ENCODE measurements around the gene TENT4B. TPM values are rescaled to one million over a fixed set of nuclear protein-coding genes. Genes with fewer than 3 reads are reported as not detected.
A peak's percentile ranks its signal among the peaks of the same experiment; 100 is the strongest.

TENT4B gene
- polyA plus RNA-seq, 2 of the 4 experiments (the other 2 are of a cell fraction): 12.2 to 19.4 TPM

DNA sequence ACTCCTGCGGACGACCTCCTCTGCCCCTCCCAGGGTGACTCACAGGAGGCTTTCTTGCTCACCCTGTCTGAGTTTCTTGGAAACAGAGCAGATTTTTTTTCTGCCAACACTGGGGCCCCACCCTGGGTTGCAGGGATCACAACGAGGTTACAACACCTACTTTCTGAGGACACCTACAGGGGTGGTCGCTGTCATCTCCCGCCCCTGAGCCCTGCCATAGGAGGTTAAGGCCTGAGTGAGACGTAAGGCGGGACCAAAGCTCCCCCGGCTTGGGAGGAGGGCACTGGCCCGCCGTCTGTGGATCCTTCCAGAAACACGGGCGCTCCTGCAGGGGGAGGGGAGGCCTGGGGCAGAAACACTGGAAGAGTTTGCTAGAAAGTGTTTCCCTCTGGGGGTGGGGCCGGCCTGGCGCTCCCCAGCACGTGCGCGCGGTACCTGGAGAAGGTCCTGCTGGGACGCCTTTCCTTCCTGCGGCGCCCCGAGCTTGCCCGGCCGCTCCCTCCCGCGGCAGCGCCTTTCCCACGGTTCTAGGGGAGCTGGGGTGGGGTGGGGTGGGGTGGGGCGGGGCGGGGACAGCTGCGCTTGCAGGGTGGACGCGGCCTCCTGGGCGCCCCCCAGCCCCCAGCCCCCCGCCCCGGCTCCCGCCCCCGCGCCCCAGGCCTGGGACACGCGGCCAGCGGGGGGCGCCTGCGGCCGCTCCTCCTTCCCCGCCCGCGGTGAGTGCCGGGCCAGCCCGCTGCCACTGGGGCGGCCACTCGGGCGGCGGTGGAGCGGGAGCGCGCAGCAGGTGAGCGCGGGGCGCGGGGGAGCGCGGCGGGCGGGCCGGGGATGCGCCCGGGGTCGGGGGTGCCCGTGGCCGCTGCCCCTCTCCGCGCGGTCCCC is 92.6 kb downstream of the TENT4B start (continued):
- no peak for TF ChIP-seq TP53 (CRISPR knock-in tag; IDR thresholded peaks at IDR 0.05)
- TF ChIP-seq, protein P1, sequence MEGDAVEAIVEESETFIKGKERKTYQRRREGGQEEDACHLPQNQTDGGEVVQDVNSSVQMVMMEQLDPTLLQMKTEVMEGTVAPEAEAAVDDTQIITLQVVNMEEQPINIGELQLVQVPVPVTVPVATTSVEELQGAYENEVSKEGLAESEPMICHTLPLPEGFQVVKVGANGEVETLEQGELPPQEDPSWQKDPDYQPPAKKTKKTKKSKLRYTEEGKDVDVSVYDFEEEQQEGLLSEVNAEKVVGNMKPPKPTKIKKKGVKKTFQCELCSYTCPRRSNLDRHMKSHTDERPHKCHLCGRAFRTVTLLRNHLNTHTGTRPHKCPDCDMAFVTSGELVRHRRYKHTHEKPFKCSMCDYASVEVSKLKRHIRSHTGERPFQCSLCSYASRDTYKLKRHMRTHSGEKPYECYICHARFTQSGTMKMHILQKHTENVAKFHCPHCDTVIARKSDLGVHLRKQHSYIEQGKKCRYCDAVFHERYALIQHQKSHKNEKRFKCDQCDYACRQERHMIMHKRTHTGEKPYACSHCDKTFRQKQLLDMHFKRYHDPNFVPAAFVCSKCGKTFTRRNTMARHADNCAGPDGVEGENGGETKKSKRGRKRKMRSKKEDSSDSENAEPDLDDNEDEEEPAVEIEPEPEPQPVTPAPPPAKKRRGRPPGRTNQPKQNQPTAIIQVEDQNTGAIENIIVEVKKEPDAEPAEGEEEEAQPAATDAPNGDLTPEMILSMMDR (IDR thresholded peaks at IDR 0.05): peak; percentile 73
- TF ChIP-seq, protein P2, sequence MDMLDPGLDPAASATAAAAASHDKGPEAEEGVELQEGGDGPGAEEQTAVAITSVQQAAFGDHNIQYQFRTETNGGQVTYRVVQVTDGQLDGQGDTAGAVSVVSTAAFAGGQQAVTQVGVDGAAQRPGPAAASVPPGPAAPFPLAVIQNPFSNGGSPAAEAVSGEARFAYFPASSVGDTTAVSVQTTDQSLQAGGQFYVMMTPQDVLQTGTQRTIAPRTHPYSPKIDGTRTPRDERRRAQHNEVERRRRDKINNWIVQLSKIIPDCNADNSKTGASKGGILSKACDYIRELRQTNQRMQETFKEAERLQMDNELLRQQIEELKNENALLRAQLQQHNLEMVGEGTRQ (IDR thresholded peaks at IDR 0.05): no peak
- TF ChIP-seq FOSL2 (IDR thresholded peaks at IDR 0.05): peak; percentile 48; the same call in 1 of the 2 replicates
- TF ChIP-seq FOSL2 (CRISPR knock-in tag; IDR thresholded peaks at IDR 0.05): peak; percentile 73
- TF ChIP-seq, protein P3, sequence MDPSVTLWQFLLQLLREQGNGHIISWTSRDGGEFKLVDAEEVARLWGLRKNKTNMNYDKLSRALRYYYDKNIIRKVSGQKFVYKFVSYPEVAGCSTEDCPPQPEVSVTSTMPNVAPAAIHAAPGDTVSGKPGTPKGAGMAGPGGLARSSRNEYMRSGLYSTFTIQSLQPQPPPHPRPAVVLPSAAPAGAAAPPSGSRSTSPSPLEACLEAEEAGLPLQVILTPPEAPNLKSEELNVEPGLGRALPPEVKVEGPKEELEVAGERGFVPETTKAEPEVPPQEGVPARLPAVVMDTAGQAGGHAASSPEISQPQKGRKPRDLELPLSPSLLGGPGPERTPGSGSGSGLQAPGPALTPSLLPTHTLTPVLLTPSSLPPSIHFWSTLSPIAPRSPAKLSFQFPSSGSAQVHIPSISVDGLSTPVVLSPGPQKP (IDR thresholded peaks at IDR 0.05; ENCODE audit: low read depth, low read length): no peak
- no peak for TF ChIP-seq TFCP2L1 (CRISPR knock-in tag; IDR thresholded peaks at IDR 0.05)
- TF ChIP-seq HOXB5 (CRISPR knock-in tag; IDR thresholded peaks at IDR 0.05): no peak
- peak; percentile 47 for TF ChIP-seq POLR2A (IDR thresholded peaks at IDR 0.05; ENCODE audit: low read length)
- no peak for TF ChIP-seq JUNB (IDR thresholded peaks at IDR 0.05)
- TF ChIP-seq, protein P4, sequence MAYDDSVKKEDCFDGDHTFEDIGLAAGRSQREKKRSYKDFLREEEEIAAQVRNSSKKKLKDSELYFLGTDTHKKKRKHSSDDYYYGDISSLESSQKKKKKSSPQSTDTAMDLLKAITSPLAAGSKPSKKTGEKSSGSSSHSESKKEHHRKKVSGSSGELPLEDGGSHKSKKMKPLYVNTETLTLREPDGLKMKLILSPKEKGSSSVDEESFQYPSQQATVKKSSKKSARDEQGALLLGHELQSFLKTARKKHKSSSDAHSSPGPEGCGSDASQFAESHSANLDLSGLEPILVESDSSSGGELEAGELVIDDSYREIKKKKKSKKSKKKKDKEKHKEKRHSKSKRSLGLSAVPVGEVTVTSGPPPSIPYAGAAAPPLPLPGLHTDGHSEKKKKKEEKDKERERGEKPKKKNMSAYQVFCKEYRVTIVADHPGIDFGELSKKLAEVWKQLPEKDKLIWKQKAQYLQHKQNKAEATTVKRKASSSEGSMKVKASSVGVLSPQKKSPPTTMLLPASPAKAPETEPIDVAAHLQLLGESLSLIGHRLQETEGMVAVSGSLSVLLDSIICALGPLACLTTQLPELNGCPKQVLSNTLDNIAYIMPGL (CRISPR knock-in tag; IDR thresholded peaks at IDR 0.05; ENCODE audit: borderline replicate concordance): no peak
- TF ChIP-seq NFE2L2 (conservative IDR thresholded peaks at IDR 0.05; ENCODE audit: low read length): no peak
- no peak for TF ChIP-seq NPAS2 (CRISPR knock-in tag; IDR thresholded peaks at IDR 0.05; ENCODE audit: borderline replicate concordance)
- TF ChIP-seq FOSB (CRISPR knock-in tag; IDR thresholded peaks at IDR 0.05): no peak
- TF ChIP-seq ESRRA (IDR thresholded peaks at IDR 0.05; ENCODE audit: borderline replicate concordance, low read length): no peak
- peak; percentile 58 for TF ChIP-seq SMC3 (IDR thresholded peaks at IDR 0.05)
- TF ChIP-seq, protein P5, sequence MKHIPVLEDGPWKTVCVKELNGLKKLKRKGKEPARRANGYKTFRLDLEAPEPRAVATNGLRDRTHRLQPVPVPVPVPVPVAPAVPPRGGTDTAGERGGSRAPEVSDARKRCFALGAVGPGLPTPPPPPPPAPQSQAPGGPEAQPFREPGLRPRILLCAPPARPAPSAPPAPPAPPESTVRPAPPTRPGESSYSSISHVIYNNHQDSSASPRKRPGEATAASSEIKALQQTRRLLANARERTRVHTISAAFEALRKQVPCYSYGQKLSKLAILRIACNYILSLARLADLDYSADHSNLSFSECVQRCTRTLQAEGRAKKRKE (CRISPR knock-in tag; IDR thresholded peaks at IDR 0.05; ENCODE audit: low read depth): no peak
- peak; percentile 20 to 38; a peak in 1 of 4 replicates for TF ChIP-seq CEBPB (IDR thresholded peaks at IDR 0.05)
- no peak for TF ChIP-seq POLR2AphosphoS2 (conservative IDR thresholded peaks at IDR 0.05; ENCODE audit: low read length)
- no peak for TF ChIP-seq HOXB13 (CRISPR knock-in tag; IDR thresholded peaks at IDR 0.05; ENCODE audit: low read depth)
- TF ChIP-seq KDM5A (IDR thresholded peaks at IDR 0.05): no peak
- no peak for TF ChIP-seq CHD2 (IDR thresholded peaks at IDR 0.05; ENCODE audit: low read length, partially characterized antibody)
- no peak for TF ChIP-seq FOXS1 (CRISPR knock-in tag; IDR thresholded peaks at IDR 0.05)
- no peak for TF ChIP-seq RFX5 (IDR thresholded peaks at IDR 0.05)
- TF ChIP-seq EHMT2 (IDR thresholded peaks at IDR 0.05; ENCODE audit: low read depth): no peak
- TF ChIP-seq, protein P6, sequence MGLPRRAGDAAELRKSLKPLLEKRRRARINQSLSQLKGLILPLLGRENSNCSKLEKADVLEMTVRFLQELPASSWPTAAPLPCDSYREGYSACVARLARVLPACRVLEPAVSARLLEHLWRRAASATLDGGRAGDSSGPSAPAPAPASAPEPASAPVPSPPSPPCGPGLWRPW (IDR thresholded peaks at IDR 0.05): no peak
- no peak for TF ChIP-seq ZNF302 (CRISPR knock-in tag; IDR thresholded peaks at IDR 0.05)
- TF ChIP-seq MAFK (IDR thresholded peaks at IDR 0.05; ENCODE audit: partially characterized antibody): no peak
- TF ChIP-seq MAZ (IDR thresholded peaks at IDR 0.05; ENCODE audit: borderline replicate concordance, low read depth, low read length): no peak
- no peak for TF ChIP-seq CHD4 (IDR thresholded peaks at IDR 0.05; ENCODE audit: borderline replicate concordance)
- no peak for TF ChIP-seq ZFP36 (IDR thresholded peaks at IDR 0.05; ENCODE audit: borderline replicate concordance, partially characterized antibody)
- TF ChIP-seq, protein P7, sequence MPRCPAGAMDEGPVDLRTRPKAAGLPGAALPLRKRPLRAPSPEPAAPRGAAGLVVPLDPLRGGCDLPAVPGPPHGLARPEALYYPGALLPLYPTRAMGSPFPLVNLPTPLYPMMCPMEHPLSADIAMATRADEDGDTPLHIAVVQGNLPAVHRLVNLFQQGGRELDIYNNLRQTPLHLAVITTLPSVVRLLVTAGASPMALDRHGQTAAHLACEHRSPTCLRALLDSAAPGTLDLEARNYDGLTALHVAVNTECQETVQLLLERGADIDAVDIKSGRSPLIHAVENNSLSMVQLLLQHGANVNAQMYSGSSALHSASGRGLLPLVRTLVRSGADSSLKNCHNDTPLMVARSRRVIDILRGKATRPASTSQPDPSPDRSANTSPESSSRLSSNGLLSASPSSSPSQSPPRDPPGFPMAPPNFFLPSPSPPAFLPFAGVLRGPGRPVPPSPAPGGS (IDR thresholded peaks at IDR 0.05): 0 out of 3 replicates have a peak, but pooled peaks have one; percentile 15
- TF ChIP-seq ZC3H11A (IDR thresholded peaks at IDR 0.05): no peak
- TF ChIP-seq KDM1A (IDR thresholded peaks at IDR 0.05; ENCODE audit: low read depth): no peak
- TF ChIP-seq RARB (CRISPR knock-in tag; IDR thresholded peaks at IDR 0.05): no peak

All from A549 (cell line).